ENCODE data around the gene ASB4.

- TF ChIP-seq CTCF (IDR thresholded peaks at IDR 0.05 in 8 of 11, conservative IDR thresholded peaks at IDR 0.05 in 3 of 11) (no peak), POLR2A (IDR thresholded peaks at IDR 0.05) (no peak)
Measured at GRCh38 chr7:95553939-95554338, 68.2 kb downstream of the ASB4 start.

Data from spleen (tissue), 7 donors.